Activated naive CD4-positive, alpha-beta T cell treated with anti-CD3 and anti-CD28 coated beads, Interleukin-2, amount 50 U/mL, for 24 hours (primary cell): Measurements from ENCODE around the gene FMO4.
"Not testable (repeated sequence)": the region's sequence is repeated elsewhere in the genome, so short reads cannot be mapped to it uniquely, and the experiment has no call there.

Experiments
- H3K27ac Mint-ChIP-seq: one replicate; pipeline ENCODE4 v1.8.0; 2021; ENCODE audit warnings: mild to moderate bottlenecking, mixed read lengths
- H3K27me3 Mint-ChIP-seq: one replicate; pipeline ENCODE4 v1.8.0; 2021; ENCODE audit warnings: mixed read lengths
- H3K36me3 Mint-ChIP-seq: one replicate; pipeline ENCODE4 v1.8.0; 2021; ENCODE audit warnings: mixed read lengths
- H3K4me1 Mint-ChIP-seq: one replicate; pipeline ENCODE4 v1.8.0; 2021; ENCODE audit warnings: mixed read lengths
- H3K4me3 Mint-ChIP-seq: one replicate; pipeline ENCODE4 v1.8.0; 2021; ENCODE audit warnings: mild to moderate bottlenecking, mixed read lengths
- H3K9me3 Mint-ChIP-seq: one replicate; pipeline ENCODE4 v1.8.0; 2021; ENCODE audit warnings: mixed read lengths

FMO4 gene

GRCh38 chr1:171357179-171357578, 43.2 kb downstream of the FMO4 start:
- no peak overlapping the region for H3K27ac Mint-ChIP-seq
- peaks cover 1% of the 10 kb centered on the region for H3K9me3 Mint-ChIP-seq
- H3K4me3 Mint-ChIP-seq, result no peak overlapping the region
- H3K4me1 Mint-ChIP-seq, result no peaks in the 10 kb centered on the region
- peaks cover 6% of the 10 kb centered on the region for H3K27me3 Mint-ChIP-seq
- peaks cover 2% of the 10 kb centered on the region for H3K36me3 Mint-ChIP-seq

- not testable (repeated sequence) for H3K27ac Mint-ChIP-seq, H3K4me3 Mint-ChIP-seq, H3K36me3 Mint-ChIP-seq, H3K4me1 Mint-ChIP-seq
- peaks cover 12% of the 10 kb centered on the region for H3K9me3 Mint-ChIP-seq
- H3K27me3 Mint-ChIP-seq, result peaks cover 12% of the 10 kb centered on the region
Measured at GRCh38 chr1:171359355-171359648, 45.3 kb downstream of the FMO4 start.

GRCh38 chr1:171359731-171360527, 45.9 kb downstream of the FMO4 start:
- not testable (repeated sequence) for H3K4me1 Mint-ChIP-seq, H3K27ac Mint-ChIP-seq, H3K4me3 Mint-ChIP-seq, H3K36me3 Mint-ChIP-seq
- peaks cover 12% of the 10 kb centered on the region for H3K9me3 Mint-ChIP-seq
- peaks cover 12% of the 10 kb centered on the region for H3K27me3 Mint-ChIP-seq

- H3K4me1 Mint-ChIP-seq, result no peaks in the 10 kb centered on the region
- no peak overlapping the region for H3K4me3 Mint-ChIP-seq
- H3K36me3 Mint-ChIP-seq, result no peaks in the 10 kb centered on the region
- peaks cover 12% of the 10 kb centered on the region for H3K9me3 Mint-ChIP-seq
- H3K27me3 Mint-ChIP-seq, result peaks cover 9% of the 10 kb centered on the region
- H3K27ac Mint-ChIP-seq, result no peak overlapping the region
Measured at GRCh38 chr1:171366085-171366484, 52.1 kb downstream of the FMO4 start.

- no peak overlapping the region for H3K4me3 Mint-ChIP-seq
- H3K27ac Mint-ChIP-seq, result no peak overlapping the region
Measured at GRCh38 chr1:171366816-171367215, 52.8 kb downstream of the FMO4 start.

GRCh38 chr1:171367436-171367835, 53.5 kb downstream of the FMO4 start:
- H3K27me3 Mint-ChIP-seq, result peaks cover 5% of the 10 kb centered on the region

More at GRCh38 chr1:171366816-171367215, 52.8 kb downstream of the FMO4 start:
- H3K4me1 Mint-ChIP-seq, result no peaks in the 10 kb centered on the region
- H3K27me3 Mint-ChIP-seq, result peaks cover 9% of the 10 kb centered on the region
- no peaks in the 10 kb centered on the region for H3K36me3 Mint-ChIP-seq
- peaks cover 12% of the 10 kb centered on the region for H3K9me3 Mint-ChIP-seq

GRCh38 chr1:171372418-171373084, 58.6 kb downstream of the FMO4 start:
- peaks cover 1% of the 10 kb centered on the region for H3K27me3 Mint-ChIP-seq
- no peak overlapping the region for H3K27ac Mint-ChIP-seq
- no peak overlapping the region for H3K4me3 Mint-ChIP-seq
- no peaks in the 10 kb centered on the region for H3K36me3 Mint-ChIP-seq
- no peaks in the 10 kb centered on the region for H3K9me3 Mint-ChIP-seq
- H3K4me1 Mint-ChIP-seq, result no peaks in the 10 kb centered on the region

More at GRCh38 chr1:171367436-171367835, 53.5 kb downstream of the FMO4 start:
- H3K4me1 Mint-ChIP-seq, result no peaks in the 10 kb centered on the region
- no peaks in the 10 kb centered on the region for H3K36me3 Mint-ChIP-seq
- peaks cover 8% of the 10 kb centered on the region for H3K9me3 Mint-ChIP-seq
- no peak overlapping the region for H3K27ac Mint-ChIP-seq
- no peak overlapping the region for H3K4me3 Mint-ChIP-seq

- H3K9me3 Mint-ChIP-seq, H3K36me3 Mint-ChIP-seq, H3K27ac Mint-ChIP-seq, H3K4me1 Mint-ChIP-seq, H3K4me3 Mint-ChIP-seq, H3K27me3 Mint-ChIP-seq: not testable (repeated sequence)
Measured at GRCh38 chr1:171373357-171374122, 59.6 kb downstream of the FMO4 start.

GRCh38 chr1:171379846-171380245, 65.9 kb downstream of the FMO4 start:
- Mint-ChIP-seq H3K27ac (no peak overlapping the region), H3K36me3 (no peaks in the 10 kb centered on the region), H3K9me3 (no peaks in the 10 kb centered on the region), H3K4me3 (no peak overlapping the region), H3K27me3 (peaks cover 2% of the 10 kb centered on the region), H3K4me1 (no peaks in the 10 kb centered on the region)

- Mint-ChIP-seq H3K27ac (no peak overlapping the region), H3K27me3 (peaks cover 2% of the 10 kb centered on the region), H3K4me1 (no peaks in the 10 kb centered on the region), H3K9me3 (no peaks in the 10 kb centered on the region), H3K36me3 (no peaks in the 10 kb centered on the region), H3K4me3 (no peak overlapping the region)
Measured at GRCh38 chr1:171381866-171382210, 67.9 kb downstream of the FMO4 start.

- Mint-ChIP-seq H3K4me3 (no peak overlapping the region), H3K4me1 (no peaks in the 10 kb centered on the region), H3K36me3 (no peaks in the 10 kb centered on the region), H3K27ac (no peak overlapping the region), H3K27me3 (peaks cover 2% of the 10 kb centered on the region), H3K9me3 (no peaks in the 10 kb centered on the region)
Measured at GRCh38 chr1:171384496-171384895, 70.5 kb downstream of the FMO4 start.

GRCh38 chr1:171389171-171389570, 75.2 kb downstream of the FMO4 start:
- no peaks in the 10 kb centered on the region for H3K4me1 Mint-ChIP-seq
- H3K9me3 Mint-ChIP-seq, result no peaks in the 10 kb centered on the region
- peaks cover 1% of the 10 kb centered on the region for H3K27me3 Mint-ChIP-seq
- no peak overlapping the region for H3K4me3 Mint-ChIP-seq
- no peaks in the 10 kb centered on the region for H3K36me3 Mint-ChIP-seq
- no peak overlapping the region for H3K27ac Mint-ChIP-seq

GRCh38 chr1:171390740-171391139, 76.8 kb downstream of the FMO4 start:
- H3K4me1 Mint-ChIP-seq, H3K36me3 Mint-ChIP-seq, H3K4me3 Mint-ChIP-seq, H3K9me3 Mint-ChIP-seq, H3K27ac Mint-ChIP-seq, H3K27me3 Mint-ChIP-seq: not testable (repeated sequence)
